Panc1 (cell line): ENCODE data around the gene PCDHAC2. TPM values are rescaled to one million over a fixed set of nuclear protein-coding genes. Genes with fewer than 3 reads are reported as not detected.

ENCODE experiments used
- ATAC-seq: fragments of 200-7000 bp; cut with Tn5 transposase; 2 replicates; pipeline ENCODE4 v1.9.1; 2020; ENCODE audit warnings: mild to moderate bottlenecking, moderate library complexity
- BruUV-seq: library from RNA; stranded (reverse); fragments of 400-500 nt; replicated peaks from 2 replicates; lab custom pipeline; 2021; lab: Mats Ljungman, UMichigan
- CTCF ChIA-PET: fragments of 300-600 bp; sonication (Branson Sonifier 250); formaldehyde crosslinking; loops from one replicate; lab custom pipeline; 2022; ENCODE audit warnings: antibody characterized with exemption; lab: Charles Lee
- POLR2A ChIA-PET: fragments of 300-600 bp; sonication (Branson Sonifier 250); formaldehyde crosslinking; loops from one replicate; lab custom pipeline; 2022; ENCODE audit warnings: antibody characterized with exemption; lab: Charles Lee
- DNase-seq: peaks from one replicate; pipeline ENCODE4 v3.0.0-alpha.2; 2010; ENCODE audit warnings: low read depth, low spot score
- H3K27ac ChIP-seq: 2 replicates; pipeline ENCODE4 v1.5.1; 2011; ENCODE audit warnings: mild to moderate bottlenecking, low read length, inconsistent platforms
- H3K27me3 ChIP-seq: fragments of 200-500 bp; sonication (Bioruptor generic); 2 replicates; pipeline ENCODE4 v1.6.0; 2014; ENCODE audit warnings: low read length, inconsistent platforms; ENCODE audit not compliant: control insufficient read depth, insufficient read depth
- H3K36me3 ChIP-seq: fragments of 200-500 bp; sonication (Bioruptor generic); 2 replicates; pipeline ENCODE4 v1.5.1; 2014; ENCODE audit warnings: inconsistent platforms, mild to moderate bottlenecking, low read length, moderate library complexity; ENCODE audit not compliant: control insufficient read depth, insufficient read depth
- H3K4me1 ChIP-seq: 2 replicates; pipeline ENCODE4 v1.5.1; 2011; ENCODE audit warnings: inconsistent platforms, mild to moderate bottlenecking, low read length, moderate library complexity; ENCODE audit not compliant: control insufficient read depth, insufficient read depth
- H3K4me3 ChIP-seq, 2 experiments: 2 replicates each; pipeline ENCODE4 v1.5.1; 2011 to 2012; ENCODE audit warnings: low read depth in 2 of 2, low read length in 2 of 2, mild to moderate bottlenecking in 2 of 2, inconsistent platforms in 1 of 2, moderate library complexity in 1 of 2
- H3K9me3 ChIP-seq: fragments of 200-500 bp; sonication (Bioruptor generic); 2 replicates; pipeline ENCODE4 v1.5.1; 2014; ENCODE audit warnings: low read depth, mild to moderate bottlenecking, inconsistent platforms, low read length, moderate library complexity; ENCODE audit not compliant: control insufficient read depth, insufficient read depth
- CTCF ChIP-seq: fragments of 450-650 bp; IDR thresholded peaks from 2 replicates; pipeline ENCODE4 v1.5.1; 2017; ENCODE audit warnings: mild to moderate bottlenecking
- POLR2AphosphoS5 ChIP-seq: IDR thresholded peaks from 2 replicates; pipeline ENCODE4 v1.6.1; 2012; ENCODE audit warnings: mild to moderate bottlenecking, low read depth, low read length, moderate library complexity
- SIN3A ChIP-seq: IDR thresholded peaks from 2 replicates; pipeline ENCODE4 v1.6.1; 2012; ENCODE audit warnings: low read depth, mild to moderate bottlenecking, low read length, moderate library complexity, borderline replicate concordance; ENCODE audit not compliant: insufficient read depth
- TCF7L2 ChIP-seq: IDR thresholded peaks from 2 replicates; pipeline ENCODE4 v1.6.1; 2011; ENCODE audit warnings: mild to moderate bottlenecking, low read depth, low read length, inconsistent platforms
- in situ Hi-C: cut with HindIII; loops from 2 replicates; pipeline ENCODE4 v1.10.0; 2016; ENCODE audit warnings: low sequenced_read_pairs, low pct_unique_long_range_greater_than_20kb
- intact Hi-C: fragments of 100-400 bp; cut with micrococcal nuclease; formaldehyde crosslinking; loops from one replicate; pipeline ENCODE4 v1.10.0; 2022; ENCODE audit not compliant: unreplicated experiment
- total RNA-seq: library from RNA; stranded (reverse); gene quantifications from one replicate; pipeline ENCODE4 v1.2.1, GENCODE V29; 2021; ENCODE audit not compliant: unreplicated experiment
- TF ChIP-seq, protein P1 (sequence below), 2 experiments: IDR thresholded peaks; 2 replicates each; pipeline ENCODE4 v1.6.1; 2011 to 2012; ENCODE audit warnings: low read depth in 2 of 2, control low read depth in 1 of 2, low read length in 1 of 2, mild to moderate bottlenecking in 1 of 2, moderate library complexity in 1 of 2; ENCODE audit not compliant: insufficient read depth in 1 of 2

The PCDHAC2 gene
- total RNA-seq, 1 experiment from 2014 or later = 8.8 TPM

DNA sequence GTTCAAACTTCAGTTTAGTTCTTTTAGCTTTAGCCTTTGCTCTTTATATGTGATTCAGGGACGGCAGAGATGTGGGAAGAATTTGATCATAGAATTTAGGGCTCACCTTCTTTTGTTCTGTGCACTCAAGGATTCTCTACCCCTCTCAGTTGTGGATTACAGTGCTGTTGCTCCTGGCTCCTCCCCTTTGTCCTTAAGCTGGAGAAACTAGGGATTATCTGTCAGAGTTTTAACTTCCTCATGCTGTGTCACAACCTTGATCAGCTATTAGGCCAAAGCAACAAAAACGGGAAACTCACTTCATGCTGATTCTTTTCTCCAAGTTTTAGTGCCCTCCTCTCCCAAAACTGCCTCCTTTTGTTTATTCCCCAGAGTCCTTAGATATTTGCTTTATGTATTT is 13.0 kb upstream of the PCDHAC2 start:
- BruUV-seq = no TSS peak
- DNase-seq = no peak
- Histone ChIP-seq H3K4me1 (no peaks in the 10 kb centered on the region), H3K27ac (no peak overlapping the region), H3K9me3 (no peaks in the 10 kb centered on the region), H3K4me3 (no peak overlapping the region), H3K36me3 (no peaks in the 10 kb centered on the region), H3K27me3 (no peaks in the 10 kb centered on the region)
- intact Hi-C loops (no loop called here), in situ Hi-C loops (no loop called here)
- ChIA-PET POLR2A (no interaction called here), CTCF (no interaction called here)
- TF ChIP-seq POLR2AphosphoS5 = no peak
- ATAC-seq = no peak

DNA sequence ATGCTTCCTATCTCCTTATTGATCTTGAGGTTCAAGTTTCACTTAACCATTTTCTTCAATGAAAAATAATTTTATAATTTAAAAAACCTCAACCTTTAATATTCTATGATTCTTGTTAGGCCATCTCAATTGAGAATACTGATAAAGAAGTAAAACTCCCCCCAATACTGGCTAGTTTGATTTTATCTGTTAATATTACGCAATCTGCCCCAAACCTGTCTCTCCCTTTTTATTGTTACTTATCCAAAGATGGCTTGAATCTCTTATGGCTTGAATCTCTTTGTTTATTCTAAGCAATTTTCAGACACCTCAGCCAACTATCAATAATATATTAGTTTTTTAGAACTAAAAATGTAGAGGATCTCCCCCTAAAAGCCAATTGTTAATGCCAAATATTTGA is 4.1 kb upstream of the PCDHAC2 start:
- ChIA-PET POLR2A (interaction anchor here (0.6 kb wide), 1 partner anchor 133 kb away, joined by 3 read pairs; no protein-coding TSS in a partner anchor), CTCF (no interaction called here)
- Histone ChIP-seq H3K27ac (no peak overlapping the region), H3K36me3 (no peaks in the 10 kb centered on the region), H3K27me3 (no peaks in the 10 kb centered on the region), H3K4me1 (no peaks in the 10 kb centered on the region), H3K9me3 (no peaks in the 10 kb centered on the region), H3K4me3 (no peak overlapping the region)
- no peak for DNase-seq
- no peak for ATAC-seq
- intact Hi-C loops (no loop called here), in situ Hi-C loops (no loop called here)
- BruUV-seq = no TSS peak
- TF ChIP-seq CTCF (no peak), TCF7L2 (no peak), SIN3A (no peak), POLR2AphosphoS5 (no peak)
- TF ChIP-seq, protein P1, sequence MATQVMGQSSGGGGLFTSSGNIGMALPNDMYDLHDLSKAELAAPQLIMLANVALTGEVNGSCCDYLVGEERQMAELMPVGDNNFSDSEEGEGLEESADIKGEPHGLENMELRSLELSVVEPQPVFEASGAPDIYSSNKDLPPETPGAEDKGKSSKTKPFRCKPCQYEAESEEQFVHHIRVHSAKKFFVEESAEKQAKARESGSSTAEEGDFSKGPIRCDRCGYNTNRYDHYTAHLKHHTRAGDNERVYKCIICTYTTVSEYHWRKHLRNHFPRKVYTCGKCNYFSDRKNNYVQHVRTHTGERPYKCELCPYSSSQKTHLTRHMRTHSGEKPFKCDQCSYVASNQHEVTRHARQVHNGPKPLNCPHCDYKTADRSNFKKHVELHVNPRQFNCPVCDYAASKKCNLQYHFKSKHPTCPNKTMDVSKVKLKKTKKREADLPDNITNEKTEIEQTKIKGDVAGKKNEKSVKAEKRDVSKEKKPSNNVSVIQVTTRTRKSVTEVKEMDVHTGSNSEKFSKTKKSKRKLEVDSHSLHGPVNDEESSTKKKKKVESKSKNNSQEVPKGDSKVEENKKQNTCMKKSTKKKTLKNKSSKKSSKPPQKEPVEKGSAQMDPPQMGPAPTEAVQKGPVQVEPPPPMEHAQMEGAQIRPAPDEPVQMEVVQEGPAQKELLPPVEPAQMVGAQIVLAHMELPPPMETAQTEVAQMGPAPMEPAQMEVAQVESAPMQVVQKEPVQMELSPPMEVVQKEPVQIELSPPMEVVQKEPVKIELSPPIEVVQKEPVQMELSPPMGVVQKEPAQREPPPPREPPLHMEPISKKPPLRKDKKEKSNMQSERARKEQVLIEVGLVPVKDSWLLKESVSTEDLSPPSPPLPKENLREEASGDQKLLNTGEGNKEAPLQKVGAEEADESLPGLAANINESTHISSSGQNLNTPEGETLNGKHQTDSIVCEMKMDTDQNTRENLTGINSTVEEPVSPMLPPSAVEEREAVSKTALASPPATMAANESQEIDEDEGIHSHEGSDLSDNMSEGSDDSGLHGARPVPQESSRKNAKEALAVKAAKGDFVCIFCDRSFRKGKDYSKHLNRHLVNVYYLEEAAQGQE (IDR thresholded peaks at IDR 0.05; ENCODE audit: insufficient read depth in 1 of 2, low read depth in 2 of 2, low read length in 1 of 2) = no peak

DNA sequence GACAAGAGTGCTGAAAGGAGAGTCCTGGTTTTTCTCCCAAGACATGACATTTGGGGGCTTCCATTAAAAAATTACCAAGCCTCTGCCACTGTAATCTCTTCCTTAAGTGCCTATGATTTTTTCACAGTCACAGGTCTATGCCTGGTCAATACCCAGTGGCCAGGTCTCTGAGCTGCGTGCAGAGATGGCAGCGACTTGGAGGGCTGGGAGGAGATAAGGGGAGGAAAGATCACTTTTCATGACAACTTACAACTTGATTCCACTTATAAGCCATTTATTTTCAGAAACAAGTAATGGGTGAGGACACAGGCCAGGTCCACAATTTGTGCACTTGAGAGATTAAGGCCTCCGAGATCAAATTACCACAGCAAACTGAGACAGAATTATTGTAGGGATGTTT is 1.9 kb upstream of the PCDHAC2 start:
- CTCF ChIA-PET = no interaction called here
- Histone ChIP-seq H3K4me3 (no peak overlapping the region), H3K36me3 (no peaks in the 10 kb centered on the region), H3K27me3 (no peaks in the 10 kb centered on the region), H3K27ac (no peak overlapping the region), H3K4me1 (no peaks in the 10 kb centered on the region; the same call in 1 of the 2 replicates), H3K9me3 (no peaks in the 10 kb centered on the region)
- POLR2A ChIA-PET = no interaction called here
- BruUV-seq = no TSS peak
- ATAC-seq = no peak
- no peak for TF ChIP-seq CTCF
- TF ChIP-seq, protein P1 (IDR thresholded peaks at IDR 0.05; ENCODE audit: insufficient read depth in 1 of 2, low read depth in 2 of 2, low read length in 1 of 2) = no peak
- no peak for TF ChIP-seq SIN3A
- TF ChIP-seq TCF7L2 = no peak
- no peak for TF ChIP-seq POLR2AphosphoS5
- no peak for DNase-seq
- in situ Hi-C loops (no loop called here), intact Hi-C loops (no loop called here)
